Astrocyte of the hippocampus (primary cell): ENCODE measurements around the gene SCNM1.
"Not testable (repeated sequence)": the region's sequence is repeated elsewhere in the genome, so short reads cannot be mapped to it uniquely, and the experiment has no call there.

Experiments
- DNase-seq: peaks from one replicate; pipeline ENCODE4 v3.0.0; 2011; ENCODE audit warnings: low read depth, low spot score

The SCNM1 gene

DNA sequence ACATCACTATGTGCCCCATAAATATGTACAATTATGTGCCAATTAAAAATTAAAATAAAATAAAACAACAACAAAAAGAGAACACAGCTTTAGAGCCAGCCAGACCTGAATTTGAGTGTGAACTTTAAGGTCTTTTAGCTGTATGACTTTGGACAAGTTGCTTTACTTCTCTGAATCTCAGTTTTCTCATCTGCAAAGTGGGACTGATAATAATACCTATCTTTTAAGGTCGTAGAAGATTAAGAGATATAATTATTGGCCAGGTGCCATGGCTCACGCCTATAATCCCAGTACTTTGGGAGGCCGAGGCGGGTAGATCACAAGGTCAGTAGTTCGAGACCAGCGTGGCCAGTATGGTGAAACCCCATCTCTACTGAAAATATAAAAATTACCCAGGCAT lies 27.4 kb downstream of the SCNM1 start:
- DNase-seq, result no peak

DNA sequence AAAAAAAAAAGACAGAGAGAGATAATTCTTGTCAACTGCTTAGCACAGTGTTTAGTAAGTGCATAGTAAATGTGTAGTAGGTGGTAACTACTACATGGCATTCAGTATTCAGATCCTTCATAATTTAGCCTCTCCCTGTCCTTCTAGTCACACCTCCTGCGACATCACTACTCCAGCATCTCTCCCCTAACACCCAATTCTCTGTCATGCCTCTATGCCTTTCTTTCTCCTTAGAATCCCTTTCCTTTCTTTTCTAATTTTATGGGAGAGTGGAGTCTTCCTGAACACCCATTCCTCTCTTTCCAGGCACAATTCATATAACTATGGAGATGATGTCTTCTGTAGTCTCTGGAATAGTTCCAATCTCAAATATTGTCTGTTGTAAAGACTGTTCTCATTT lies 27.9 kb downstream of the SCNM1 start:
- no peak for DNase-seq

DNA sequence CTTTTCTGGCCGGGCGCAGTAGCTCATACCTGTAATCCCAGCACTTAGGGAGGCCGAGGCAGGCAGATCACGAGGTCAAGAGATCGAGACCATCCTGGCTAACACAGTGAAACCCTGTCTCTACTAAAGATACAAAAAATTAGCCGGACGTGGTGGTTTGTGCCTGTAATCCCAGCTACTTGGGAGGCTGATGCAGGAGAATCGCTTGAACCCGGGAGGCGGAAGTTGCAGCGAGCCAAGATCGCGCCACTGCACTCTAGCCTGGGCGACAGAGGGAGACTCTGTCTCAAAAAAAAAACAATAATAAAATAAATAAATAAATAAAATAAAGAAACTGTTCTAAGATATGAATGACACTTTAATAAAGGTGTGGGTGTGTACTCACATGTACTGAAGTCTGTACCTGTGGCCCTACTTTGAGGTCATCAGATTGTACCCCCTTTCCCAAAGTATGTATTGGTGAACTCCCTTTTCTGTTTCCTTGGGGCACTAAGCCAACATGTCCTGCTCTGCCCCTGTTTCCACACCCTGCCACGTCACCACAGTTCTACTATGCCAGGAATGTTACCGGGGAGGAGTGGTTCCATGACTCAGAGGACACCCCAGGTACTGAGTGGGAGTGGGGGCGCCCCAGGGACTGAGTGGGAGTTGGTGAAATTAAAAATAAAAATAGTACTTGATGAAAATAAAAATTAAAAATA lies 29.1 kb downstream of the SCNM1 start:
- peak; percentile 90 for DNase-seq

DNA sequence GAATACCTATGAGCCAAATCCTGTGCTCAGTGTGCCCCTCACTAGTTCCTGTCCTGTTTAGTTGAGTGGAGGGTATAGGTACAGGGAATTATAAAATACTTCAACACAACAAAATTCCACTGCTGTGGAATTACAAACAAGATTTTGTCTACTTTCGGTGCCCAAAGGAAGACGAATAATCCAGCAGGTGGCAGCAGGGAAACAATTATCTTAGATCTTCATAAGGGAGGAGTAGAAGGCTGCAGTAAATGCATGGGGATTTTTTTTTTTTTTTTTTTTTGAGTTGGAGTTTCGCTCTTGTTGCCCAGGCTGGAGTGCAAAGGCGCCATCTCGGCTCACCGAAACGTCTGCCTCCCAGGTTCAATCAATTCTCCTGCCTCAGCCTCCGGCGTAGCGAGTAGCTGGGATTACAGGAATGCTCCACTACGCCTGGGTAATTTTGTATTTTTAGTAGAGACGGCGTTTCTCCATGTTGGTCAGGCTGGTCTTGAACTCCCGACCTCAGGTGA lies 30.4 kb downstream of the SCNM1 start:
- DNase-seq, result peak; percentile 86

DNA sequence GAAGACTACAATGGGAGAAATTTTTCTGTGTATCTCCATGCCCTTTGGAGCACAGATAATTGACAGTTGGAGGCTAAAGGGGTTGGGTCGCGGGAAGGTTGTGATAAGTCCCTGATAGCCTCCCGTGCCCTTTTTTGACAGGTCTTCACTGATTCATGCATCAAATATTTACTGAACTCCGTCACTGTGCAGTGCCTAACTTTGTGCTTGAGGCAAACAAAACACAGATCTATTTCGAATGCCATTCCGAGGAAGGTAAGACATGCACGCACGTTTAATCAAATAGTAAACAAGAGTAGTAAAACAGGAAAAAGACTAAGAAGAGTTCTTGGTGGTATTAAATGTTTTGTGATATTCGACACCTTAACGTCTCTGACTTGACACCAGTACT lies 31.9 kb downstream of the SCNM1 start:
- DNase-seq, result no peak

DNA sequence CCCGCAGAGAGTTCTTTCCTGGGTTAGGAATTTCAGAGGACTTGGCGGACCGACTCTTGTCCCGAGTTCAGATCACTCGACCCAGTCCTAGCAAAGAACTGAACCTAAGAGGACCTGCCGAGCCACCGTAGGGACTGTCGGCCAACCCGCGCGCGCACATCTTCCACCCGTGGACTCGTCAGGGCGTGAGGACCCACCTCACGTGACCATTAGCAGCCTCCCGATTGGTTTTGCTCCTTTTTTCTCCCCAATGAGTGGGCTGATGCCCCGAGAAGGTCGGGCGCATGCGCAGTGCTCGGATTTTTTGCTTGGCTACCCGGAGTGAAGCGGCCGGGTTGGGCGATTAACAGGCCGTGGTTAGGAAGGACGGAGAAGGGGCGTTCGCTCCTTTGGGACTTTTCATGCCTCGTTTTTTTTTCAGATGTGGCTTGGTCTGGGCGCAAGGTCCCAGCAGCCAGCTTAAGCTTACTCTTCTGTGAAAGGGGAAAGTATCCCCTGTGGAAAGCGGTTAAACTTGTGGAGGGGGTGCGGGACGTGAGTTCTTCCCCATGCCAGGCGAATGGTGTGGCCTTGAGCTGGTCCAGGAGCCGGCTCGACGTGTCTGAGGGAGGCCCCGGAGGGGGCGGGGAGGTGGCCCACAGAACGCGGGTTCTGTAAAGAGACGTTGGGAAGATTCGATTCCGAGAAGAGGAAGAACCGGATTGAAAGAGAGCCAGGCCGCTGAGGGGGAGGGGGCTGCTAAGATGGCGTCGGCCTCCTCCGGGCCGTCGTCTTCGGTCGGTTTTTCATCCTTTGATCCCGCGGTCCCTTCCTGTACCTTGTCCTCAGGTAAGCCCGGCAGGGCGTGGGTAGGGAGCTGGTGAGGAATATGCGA lies 32.5 kb downstream of the SCNM1 start, which contains the start of gene PIP5K1A:
PIP5K1A (plus strand) TSS at position 299 of the 874 bp plus-strand sequence; CDS start at position 744, 445 bp downstream.
- peak; percentile 99 for DNase-seq

DNA sequence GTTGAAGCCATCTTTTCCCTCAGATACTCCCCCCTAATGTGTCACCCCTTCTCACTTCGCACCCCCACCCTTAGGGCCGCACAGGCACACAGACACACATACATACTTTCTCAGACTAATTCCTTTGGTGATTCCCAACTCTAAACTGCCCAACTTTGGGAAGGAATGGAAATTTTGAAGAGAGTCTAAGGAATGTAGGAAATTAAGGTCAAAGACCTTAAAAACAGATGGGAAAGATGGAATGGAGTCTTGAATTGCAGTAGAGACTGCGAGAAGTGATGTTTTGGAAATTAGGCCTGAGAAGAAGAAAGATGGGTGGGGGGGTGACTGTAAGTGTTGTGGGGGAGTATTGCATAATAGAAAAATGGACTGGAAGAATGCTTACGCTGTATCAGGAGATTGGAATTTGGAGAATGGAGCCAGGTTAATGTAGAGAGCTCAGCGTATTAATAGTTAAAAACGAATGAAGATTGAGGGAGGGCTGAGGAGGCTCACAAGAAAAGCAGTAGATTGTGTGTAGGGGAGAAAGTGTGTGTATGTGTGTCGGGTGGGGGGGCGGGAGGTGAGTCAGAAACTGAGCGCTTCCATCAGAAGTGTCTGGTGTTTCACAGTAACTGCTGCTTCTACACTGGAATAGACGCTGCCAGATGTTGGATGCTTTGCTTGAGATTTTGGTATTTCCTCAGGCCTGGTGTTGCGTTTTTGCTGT lies 34.1 kb downstream of the SCNM1 start:
- DNase-seq, result peak; percentile 82

DNA sequence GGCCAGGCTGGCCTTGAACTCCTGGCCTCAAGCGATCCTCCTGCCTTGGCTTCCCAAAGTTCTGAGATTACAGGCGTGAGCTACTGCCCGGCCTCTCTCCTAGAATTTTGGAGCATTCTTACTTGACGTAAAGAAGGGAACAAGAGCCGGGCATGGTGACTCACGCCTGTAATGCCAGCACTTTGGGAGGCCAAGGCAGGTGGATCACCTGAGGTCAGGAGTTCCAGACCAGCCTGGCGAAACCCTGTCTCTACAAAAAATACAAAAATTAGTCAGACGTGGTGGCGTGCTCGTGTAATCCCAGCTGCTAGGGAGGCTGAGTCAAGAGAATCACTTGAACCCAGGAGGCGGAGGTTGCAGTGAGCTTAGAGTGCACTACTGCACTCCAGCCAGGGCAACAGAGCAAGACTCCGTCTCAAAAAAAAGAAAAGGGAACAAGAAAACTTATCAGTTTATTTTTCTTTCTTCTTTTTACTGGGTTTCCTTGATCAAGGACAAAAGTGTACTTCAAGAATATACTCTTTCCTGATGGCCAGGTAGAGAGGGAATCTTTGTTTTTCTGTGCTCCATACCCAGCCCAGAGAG lies 39.5 kb downstream of the SCNM1 start:
- not testable (repeated sequence) for DNase-seq

DNA sequence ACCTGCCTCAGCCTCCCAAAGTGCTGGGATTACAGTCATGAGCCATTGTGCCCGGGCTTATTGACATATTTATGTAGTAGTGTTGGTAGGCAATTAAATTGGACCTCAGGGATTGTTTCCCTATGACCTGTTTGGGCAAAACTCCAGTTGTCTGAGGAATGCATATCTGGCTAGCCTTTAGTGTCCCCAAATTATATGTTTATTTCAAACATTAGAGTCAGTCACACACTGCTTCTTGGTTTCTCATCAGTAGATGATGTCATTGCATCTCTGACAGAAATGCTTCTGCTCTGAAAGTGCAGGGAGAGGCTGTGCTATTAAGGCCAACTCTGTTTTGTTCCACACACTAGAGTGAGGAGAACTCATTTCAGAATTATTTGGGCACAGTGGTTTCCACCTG lies 44.9 kb downstream of the SCNM1 start:
- DNase-seq, result peak; percentile 65

DNA sequence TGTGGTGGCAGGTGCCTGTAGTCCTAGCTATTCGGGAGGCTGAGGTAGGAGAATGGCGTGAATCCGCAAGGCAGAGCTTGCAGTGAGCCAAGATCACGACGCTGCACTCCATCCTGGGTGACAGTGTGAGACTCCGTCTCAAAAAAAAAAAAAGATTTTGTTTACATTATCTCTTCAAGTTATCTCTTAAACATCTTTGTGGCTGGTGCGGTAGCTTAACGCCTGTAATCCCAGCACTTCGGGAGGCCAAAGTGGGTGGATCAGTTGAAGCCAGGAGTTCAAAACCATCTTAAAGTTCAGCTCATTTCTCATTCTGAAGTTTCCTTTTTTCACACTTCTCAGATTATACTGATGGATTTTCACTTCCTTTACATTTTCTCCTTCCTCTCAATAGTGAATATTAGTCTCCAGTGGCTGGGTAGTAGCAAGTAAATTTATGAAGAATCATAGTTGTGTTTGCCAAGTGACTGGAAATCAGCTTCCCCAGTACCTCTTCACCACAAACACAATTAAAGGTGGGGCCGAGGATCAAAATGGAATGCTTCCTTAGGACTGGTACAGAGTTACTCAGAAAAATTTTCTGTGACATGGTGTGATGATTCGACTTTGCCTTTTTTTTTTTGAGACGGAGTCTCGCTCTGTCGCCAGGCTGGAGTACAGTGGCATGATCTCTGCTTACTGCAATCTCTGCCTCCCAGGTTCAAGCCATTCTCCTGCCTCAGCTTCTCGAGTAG lies 46.2 kb downstream of the SCNM1 start:
- peak; percentile 23 for DNase-seq

DNA sequence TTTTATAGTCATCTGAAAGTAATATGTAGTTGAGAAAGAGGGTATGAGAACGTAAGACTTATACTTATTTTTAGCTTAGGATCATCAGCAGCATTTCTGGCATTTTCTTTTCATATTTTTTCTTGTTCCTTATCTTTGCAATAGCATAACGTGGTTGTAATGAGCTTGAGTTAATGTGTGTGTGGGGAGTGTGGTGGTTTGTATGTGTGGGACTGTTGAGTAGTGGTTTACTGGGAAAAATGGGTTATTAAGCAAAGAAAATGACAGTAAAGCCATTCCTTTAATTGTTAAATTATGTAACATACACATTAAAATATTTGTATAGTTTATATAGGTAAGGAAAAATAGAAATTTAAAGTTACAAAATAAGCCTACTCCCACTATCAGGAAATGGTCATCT lies 47.6 kb downstream of the SCNM1 start:
- no peak for DNase-seq
